Hematopoietic multipotent progenitor cell treated with erythropoietin and hydrocortisone succinate and interleukin-3 and kit ligand, for 4 days (in vitro differentiated cells): ENCODE data around the gene ZNF791.
"Not testable (repeated sequence)": the region's sequence is repeated elsewhere in the genome, so short reads cannot be mapped to it uniquely, and the experiment has no call there.

ENCODE experiments used
- DNase-seq: peaks from one replicate; pipeline ENCODE4 v3.0.0-alpha.2; 2015

Gene ZNF791

GRCh38 chr19:12668346-12668745 lies 57.6 kb downstream of the ZNF791 start:
- no peak for DNase-seq

- DNase-seq = peak; percentile 80
These were observed 58.2 kb downstream of the ZNF791 start for GRCh38 chr19:12668932-12669269.

GRCh38 chr19:12669270-12670158 lies 58.8 kb downstream of the ZNF791 start:
- peak; percentile 91 for DNase-seq

GRCh38 chr19:12670159-12670928 lies 59.6 kb downstream of the ZNF791 start:
- DNase-seq = no peak

GRCh38 chr19:12672744-12673143 lies 62.0 kb downstream of the ZNF791 start:
- no peak for DNase-seq

GRCh38 chr19:12675399-12675798 lies 64.7 kb downstream of the ZNF791 start:
- no peak for DNase-seq

- no peak for DNase-seq
These were observed 65.2 kb downstream of the ZNF791 start for GRCh38 chr19:12675940-12676339.

GRCh38 chr19:12676384-12676792 lies 65.7 kb downstream of the ZNF791 start:
- peak; percentile 93 for DNase-seq

GRCh38 chr19:12676928-12677327 lies 66.2 kb downstream of the ZNF791 start:
- no peak for DNase-seq

- not testable (repeated sequence) for DNase-seq
These were observed 67.3 kb downstream of the ZNF791 start for GRCh38 chr19:12678039-12678438.

GRCh38 chr19:12680034-12680433 lies 69.3 kb downstream of the ZNF791 start:
- DNase-seq = no peak

GRCh38 chr19:12681074-12681987 lies 70.6 kb downstream of the ZNF791 start, which contains the start of gene DHPS:
DHPS (minus strand) TSS chr19:12681880; CDS start chr19:12681766, 114 bp downstream.
- DNase-seq = peak; percentile 99
